ES-I3 (cell line): ENCODE data around the gene CTNNBL1.
A peak's percentile ranks its signal among the peaks of the same experiment; 100 is the strongest.

Experiments used
- H3K36me3 ChIP-seq: 2 replicates; pipeline ENCODE4 v1.6.1; 2013; ENCODE audit warnings: mild to moderate bottlenecking, low read length, control low read depth, moderate library complexity; ENCODE audit not compliant: insufficient read depth
- H3K4me1 ChIP-seq: 2 replicates; pipeline ENCODE4 v1.6.1; 2013; ENCODE audit warnings: mild to moderate bottlenecking, control low read depth, low read length; ENCODE audit not compliant: insufficient read depth
- H3K9ac ChIP-seq: 2 replicates; pipeline ENCODE4 v1.6.1; 2013; ENCODE audit warnings: low read depth, mild to moderate bottlenecking, low read length, moderate library complexity
- H3K9me3 ChIP-seq: 2 replicates; pipeline ENCODE4 v1.6.1; 2013; ENCODE audit warnings: mild to moderate bottlenecking, low read length, moderate library complexity; ENCODE audit not compliant: control insufficient read depth, insufficient read depth

CTNNBL1 gene

GRCh38 chr20:37914367-37914671, 220.5 kb downstream of the CTNNBL1 start:
- peaks cover 40% of the 10 kb centered on the region for H3K4me1 ChIP-seq
- no peaks in the 10 kb centered on the region for H3K36me3 ChIP-seq
- H3K9me3 ChIP-seq, result no peaks in the 10 kb centered on the region
- peak overlapping the region; percentile 46; the same call in 1 of the 2 replicates for H3K9ac ChIP-seq

GRCh38 chr20:37914672-37915433, 221.0 kb downstream of the CTNNBL1 start:
- H3K9me3 ChIP-seq, result no peaks in the 10 kb centered on the region
- peak overlapping the region; percentile 46 for H3K9ac ChIP-seq
- no peaks in the 10 kb centered on the region for H3K36me3 ChIP-seq
- peaks cover 40% of the 10 kb centered on the region for H3K4me1 ChIP-seq

GRCh38 chr20:37915434-37915787, 221.6 kb downstream of the CTNNBL1 start:
- Histone ChIP-seq H3K4me1 (peaks cover 40% of the 10 kb centered on the region), H3K36me3 (no peaks in the 10 kb centered on the region), H3K9ac (peak overlapping the region; percentile 48), H3K9me3 (no peaks in the 10 kb centered on the region)

GRCh38 chr20:37915800-37916570, 222.2 kb downstream of the CTNNBL1 start:
- Histone ChIP-seq H3K36me3 (no peaks in the 10 kb centered on the region), H3K9ac (peak overlapping the region; percentile 48; the same call in 1 of the 2 replicates), H3K4me1 (peaks cover 40% of the 10 kb centered on the region), H3K9me3 (no peaks in the 10 kb centered on the region)

- no peaks in the 10 kb centered on the region for H3K36me3 ChIP-seq
- H3K9me3 ChIP-seq, result no peaks in the 10 kb centered on the region
- peaks cover 33% of the 10 kb centered on the region for H3K4me1 ChIP-seq
- no peak overlapping the region for H3K9ac ChIP-seq
Measured at GRCh38 chr20:37917461-37917860, 223.6 kb downstream of the CTNNBL1 start.

GRCh38 chr20:37918035-37918434, 224.2 kb downstream of the CTNNBL1 start:
- H3K9me3 ChIP-seq, result no peaks in the 10 kb centered on the region
- H3K9ac ChIP-seq, result no peak overlapping the region
- no peaks in the 10 kb centered on the region for H3K36me3 ChIP-seq
- H3K4me1 ChIP-seq, result peaks cover 28% of the 10 kb centered on the region

GRCh38 chr20:37919389-37920040, 225.7 kb downstream of the CTNNBL1 start:
- H3K9me3 ChIP-seq, result no peaks in the 10 kb centered on the region
- H3K4me1 ChIP-seq, result peaks cover 13% of the 10 kb centered on the region; the same call in 1 of the 2 replicates
- H3K9ac ChIP-seq, result no peak overlapping the region
- no peaks in the 10 kb centered on the region for H3K36me3 ChIP-seq

GRCh38 chr20:37920270-37920669, 226.4 kb downstream of the CTNNBL1 start:
- Histone ChIP-seq H3K9me3 (no peaks in the 10 kb centered on the region), H3K4me1 (peaks cover 13% of the 10 kb centered on the region), H3K9ac (no peak overlapping the region), H3K36me3 (no peaks in the 10 kb centered on the region)

GRCh38 chr20:37920679-37921322, 227.0 kb downstream of the CTNNBL1 start:
- H3K9ac ChIP-seq, result no peak overlapping the region
- H3K4me1 ChIP-seq, result peaks cover 13% of the 10 kb centered on the region
- no peaks in the 10 kb centered on the region for H3K9me3 ChIP-seq
- H3K36me3 ChIP-seq, result no peaks in the 10 kb centered on the region

GRCh38 chr20:37921341-37921929, 227.6 kb downstream of the CTNNBL1 start:
- Histone ChIP-seq H3K36me3 (no peaks in the 10 kb centered on the region), H3K9me3 (no peaks in the 10 kb centered on the region), H3K9ac (no peak overlapping the region), H3K4me1 (peaks cover 12% of the 10 kb centered on the region)
